Stimulated activated CD4-positive, alpha-beta T cell treated with anti-CD3 and anti-CD28 coated beads, Interleukin-4, amount 100 ng/mL, for 48 hours (primary cell): ENCODE results near the gene NEB.

ENCODE experiments used
- DNase-seq, 2 donors: peaks; one replicate each; pipeline ENCODE4 v3.0.0-alpha.2; 2020; ENCODE audit warnings: low read depth in 2 of 2

Gene NEB

GRCh38 chr2:151556121-151556520 is 178.2 kb downstream of the NEB start:
- DNase-seq: no peak

GRCh38 chr2:151552287-151552686 is 182.0 kb downstream of the NEB start:
- no peak for DNase-seq

DNA sequence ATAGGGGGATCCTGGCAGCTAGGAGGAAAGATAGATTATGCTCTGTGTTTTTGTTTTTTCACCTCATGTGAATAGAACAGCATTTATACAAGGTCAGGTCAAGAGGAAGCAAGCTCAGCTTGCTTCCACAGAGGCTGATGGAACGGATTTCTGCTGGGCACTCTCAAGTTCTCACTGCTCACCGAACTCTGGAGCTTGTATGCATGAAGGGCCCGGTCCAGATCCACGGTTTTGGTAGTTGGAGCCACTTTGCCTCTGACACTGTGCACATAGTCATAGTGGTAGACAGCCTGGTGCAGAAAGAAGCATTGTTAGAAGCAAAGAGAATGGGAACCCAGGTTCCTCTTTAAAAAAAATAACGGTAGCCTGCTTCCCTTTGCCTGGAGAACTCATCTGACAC is 182.7 kb downstream of the NEB start:
- no peak for DNase-seq

- DNase-seq: no peak
Observed at GRCh38 chr2:151549191-151549590, 185.1 kb downstream of the NEB start.

- DNase-seq: no peak
Observed at GRCh38 chr2:151544449-151544848, 189.8 kb downstream of the NEB start.

GRCh38 chr2:151543876-151544275 is 190.4 kb downstream of the NEB start:
- no peak for DNase-seq

DNA sequence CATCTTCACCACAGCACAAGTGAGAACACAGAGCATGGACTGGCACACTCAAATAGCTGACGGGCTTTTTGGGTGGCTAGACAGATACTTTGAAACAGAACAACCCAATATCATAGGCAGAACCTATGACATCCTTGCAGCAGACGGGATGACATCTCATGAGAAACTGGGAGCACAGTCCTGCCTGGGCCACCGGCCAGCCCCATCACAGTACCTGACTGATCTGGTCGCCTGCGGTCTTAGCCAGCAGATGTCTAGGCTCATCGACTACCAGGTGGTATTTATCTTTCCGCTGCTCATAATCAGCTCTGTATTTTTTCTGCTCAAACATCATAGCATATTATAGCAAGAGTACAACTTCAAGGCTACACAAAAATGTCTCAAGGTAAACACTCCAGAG is 200.3 kb downstream of the NEB start:
- no peak for DNase-seq

DNA sequence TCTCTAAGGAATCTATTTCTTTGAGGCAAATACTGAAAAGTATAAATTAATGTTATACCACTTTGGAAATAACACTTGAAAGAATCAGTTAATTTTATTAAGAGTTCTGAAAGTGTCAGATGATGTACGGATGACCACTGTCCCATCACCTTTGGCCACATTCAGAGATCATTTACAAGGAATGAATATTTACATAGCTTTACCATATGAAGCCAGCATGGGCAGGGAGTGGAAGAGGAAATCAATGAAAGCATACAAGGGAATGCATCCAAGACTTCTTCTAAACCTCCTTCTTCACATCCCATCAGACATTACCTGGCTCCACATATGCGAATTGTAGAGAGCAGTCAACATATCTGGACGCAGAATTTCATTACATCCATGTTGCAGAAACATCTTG is 201.1 kb downstream of the NEB start:
- DNase-seq: no peak

- DNase-seq: no peak
Observed at GRCh38 chr2:151526572-151527090, 207.6 kb downstream of the NEB start.

GRCh38 chr2:151525821-151526373 is 208.4 kb downstream of the NEB start:
- DNase-seq: no peak

GRCh38 chr2:151523850-151524249 is 210.4 kb downstream of the NEB start:
- no peak for DNase-seq

DNA sequence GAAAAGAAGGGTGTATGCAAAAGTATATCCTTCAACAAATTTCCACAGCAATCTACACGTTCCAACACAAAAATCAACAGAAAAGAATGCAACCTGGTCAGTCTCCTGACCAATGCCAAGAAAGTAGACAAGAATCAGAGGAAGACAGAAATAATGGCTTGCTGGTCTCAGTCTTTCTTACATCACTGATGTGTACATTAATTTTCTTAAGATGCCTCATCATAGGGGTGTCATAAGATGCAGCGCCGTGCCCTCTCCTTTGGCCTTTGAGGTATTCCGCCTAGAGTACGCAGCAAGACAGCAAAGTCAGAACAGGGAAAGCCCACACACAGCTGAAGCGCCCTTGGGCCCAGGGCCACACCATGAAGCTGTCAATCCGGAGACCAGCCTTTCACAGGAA is 211.7 kb downstream of the NEB start:
- no peak for DNase-seq

DNA sequence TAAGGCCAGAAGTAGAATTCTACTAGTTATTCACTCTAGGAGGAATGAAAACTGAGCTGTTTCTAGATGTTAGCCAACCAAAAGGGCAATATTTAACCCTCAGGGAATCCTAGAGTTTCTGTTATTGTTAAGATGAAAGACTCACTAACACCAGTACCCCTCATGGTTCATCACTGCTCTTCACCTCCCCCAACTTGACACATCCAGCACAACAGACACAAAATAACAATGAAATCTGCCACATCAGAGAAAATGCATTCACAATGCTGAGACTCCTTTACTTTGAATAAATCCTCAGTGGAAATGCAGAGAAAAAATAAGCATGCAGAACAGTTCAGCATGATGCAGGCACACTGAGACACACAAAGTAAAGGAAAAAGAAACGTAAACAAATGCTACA is 213.3 kb downstream of the NEB start:
- no peak for DNase-seq

GRCh38 chr2:151518802-151519201 is 215.5 kb downstream of the NEB start:
- DNase-seq: no peak

- no peak for DNase-seq
Observed at GRCh38 chr2:151508519-151508918, 225.8 kb downstream of the NEB start.

DNA sequence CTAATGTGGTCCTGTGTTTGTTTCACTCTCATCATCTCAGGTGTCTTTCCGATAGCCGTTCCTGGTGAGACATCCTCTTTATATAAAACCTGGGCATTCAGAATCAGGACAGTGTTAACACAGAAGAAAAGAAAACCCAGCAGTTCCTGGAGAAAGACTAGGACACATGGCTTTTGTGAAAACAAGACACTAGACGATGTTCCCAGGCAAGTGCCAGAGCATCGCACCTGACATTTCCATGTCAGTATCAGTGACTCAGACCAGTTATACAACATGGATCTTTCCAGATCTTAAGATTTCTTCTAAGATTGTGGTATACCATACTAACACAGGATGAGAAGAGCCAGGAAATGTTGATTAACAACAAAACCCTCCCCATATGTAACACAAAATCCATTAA is 228.1 kb downstream of the NEB start:
- no peak for DNase-seq

- no peak for DNase-seq
Observed at GRCh38 chr2:151498178-151498577, 236.1 kb downstream of the NEB start.

DNA sequence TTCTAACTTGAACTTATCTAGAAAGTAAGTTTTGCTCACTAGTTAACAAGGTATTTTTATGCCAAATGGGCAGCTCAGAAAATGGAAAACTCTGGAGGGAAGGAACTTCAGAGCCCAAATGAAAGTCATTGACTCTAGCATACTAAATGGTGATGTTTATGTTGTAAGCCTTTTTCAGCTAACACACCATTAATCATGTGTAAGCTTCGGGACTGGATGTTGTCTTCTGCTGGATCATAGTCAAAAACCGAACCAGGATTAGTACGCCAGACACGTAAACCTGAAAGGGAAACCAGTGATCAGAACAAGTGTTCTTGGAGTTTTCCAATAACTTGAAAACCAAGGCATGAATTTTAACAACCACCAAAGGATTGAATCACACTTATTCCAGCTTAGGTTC is 242.8 kb downstream of the NEB start:
- DNase-seq: no peak

GRCh38 chr2:151490276-151490675 is 244.0 kb downstream of the NEB start:
- no peak for DNase-seq

DNA sequence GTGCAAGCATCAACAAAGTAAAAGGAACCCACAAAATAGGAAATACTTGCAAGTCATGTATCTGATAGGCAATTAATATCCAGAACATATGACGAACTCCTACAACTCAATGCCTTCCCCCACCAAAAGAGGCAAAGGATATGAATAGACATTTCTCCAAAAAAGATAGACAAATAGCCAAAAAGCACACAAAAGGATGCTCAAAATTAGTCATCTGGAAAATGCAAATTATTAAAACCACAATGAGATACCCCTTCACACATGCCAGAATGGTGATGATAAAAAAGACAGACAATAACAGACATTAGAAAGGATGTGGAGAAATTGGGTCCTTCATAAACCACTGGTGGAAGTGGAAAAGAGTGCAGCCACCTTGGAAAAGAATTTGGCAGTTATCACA is 248.2 kb downstream of the NEB start:
- no peak for DNase-seq

DNA sequence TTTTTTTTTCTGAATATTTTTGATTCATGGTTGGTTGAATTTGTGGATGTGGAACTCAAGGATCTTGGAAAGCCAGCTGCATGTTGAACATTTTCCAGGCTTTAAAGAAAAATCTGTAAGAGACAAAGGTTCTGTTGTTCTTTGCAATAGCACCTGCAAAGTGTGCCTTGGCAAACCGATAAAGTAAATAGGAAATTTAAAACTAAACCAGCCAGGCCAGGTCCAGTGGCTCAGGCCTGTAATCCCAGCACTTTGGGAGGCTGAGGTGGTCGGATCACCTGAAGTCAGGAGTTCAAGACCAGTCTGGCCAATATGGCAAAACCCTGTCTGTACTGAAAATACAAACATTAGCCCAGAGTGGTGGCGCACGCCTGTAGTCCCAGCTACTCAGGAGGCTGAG is 250.2 kb downstream of the NEB start:
- DNase-seq: no peak

DNA sequence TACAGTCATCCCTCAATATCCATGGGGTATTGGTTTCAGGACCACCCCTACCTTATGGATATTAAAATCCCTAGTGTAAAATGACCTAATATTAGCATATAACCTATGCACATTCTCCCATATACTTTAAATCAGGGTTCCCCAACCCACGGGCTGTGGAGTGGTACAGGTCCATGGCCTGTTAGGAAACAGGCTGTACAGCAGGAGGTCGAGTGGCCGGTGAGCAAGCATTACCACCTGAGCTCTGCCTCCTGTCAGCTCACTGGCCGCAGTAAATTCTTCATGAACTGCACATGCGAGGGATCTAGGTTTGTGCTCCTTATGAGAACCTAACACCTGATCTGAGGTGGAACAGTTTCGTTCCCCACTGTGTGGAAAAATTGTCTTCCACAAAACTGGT is 250.7 kb downstream of the NEB start:
- no peak for DNase-seq

DNA sequence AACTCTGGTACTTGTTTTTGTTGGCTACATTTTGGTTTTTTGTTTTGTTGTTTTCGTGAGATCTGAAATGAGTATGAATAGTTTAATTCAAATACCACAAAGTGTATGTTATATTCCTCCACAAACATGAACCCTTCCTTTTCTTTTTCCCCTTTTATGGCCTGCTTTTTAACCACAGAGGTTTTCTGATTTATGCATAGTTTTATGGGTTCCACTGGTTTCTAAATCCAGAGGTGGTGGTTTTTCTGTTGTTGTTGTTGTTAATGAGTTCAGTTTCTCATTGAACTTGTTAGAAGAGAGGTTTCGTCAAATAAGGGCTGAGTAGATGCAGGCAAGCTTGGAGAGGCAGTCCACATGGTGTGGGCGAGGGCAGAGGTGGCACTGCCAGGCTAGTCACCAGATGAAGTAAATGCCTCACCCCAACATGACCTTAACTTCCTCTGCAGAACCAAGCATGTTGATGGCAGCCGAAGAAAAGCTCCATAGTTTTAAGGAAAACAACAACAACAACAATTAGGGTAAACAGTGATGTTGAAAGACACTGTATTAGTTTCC is 252.0 kb downstream of the NEB start:
- peak in 1 of 2 donors; percentile 11 for DNase-seq

GRCh38 chr2:151481744-151482143 is 252.5 kb downstream of the NEB start:
- peak in 1 of 2 donors; percentile 11 for DNase-seq
